Nucleus accumbens (tissue), 56 donors: ENCODE measurements around the gene MINK1.
"Not testable (repeated sequence)": the region's sequence is repeated elsewhere in the genome, so short reads cannot be mapped to it uniquely, and the experiment has no call there.

ENCODE experiments used
- DNase-seq, 56 donors: peaks; one replicate each; lab custom pipeline; 2025; lab: John Stamatoyannopoulos, UW

Gene MINK1

DNA sequence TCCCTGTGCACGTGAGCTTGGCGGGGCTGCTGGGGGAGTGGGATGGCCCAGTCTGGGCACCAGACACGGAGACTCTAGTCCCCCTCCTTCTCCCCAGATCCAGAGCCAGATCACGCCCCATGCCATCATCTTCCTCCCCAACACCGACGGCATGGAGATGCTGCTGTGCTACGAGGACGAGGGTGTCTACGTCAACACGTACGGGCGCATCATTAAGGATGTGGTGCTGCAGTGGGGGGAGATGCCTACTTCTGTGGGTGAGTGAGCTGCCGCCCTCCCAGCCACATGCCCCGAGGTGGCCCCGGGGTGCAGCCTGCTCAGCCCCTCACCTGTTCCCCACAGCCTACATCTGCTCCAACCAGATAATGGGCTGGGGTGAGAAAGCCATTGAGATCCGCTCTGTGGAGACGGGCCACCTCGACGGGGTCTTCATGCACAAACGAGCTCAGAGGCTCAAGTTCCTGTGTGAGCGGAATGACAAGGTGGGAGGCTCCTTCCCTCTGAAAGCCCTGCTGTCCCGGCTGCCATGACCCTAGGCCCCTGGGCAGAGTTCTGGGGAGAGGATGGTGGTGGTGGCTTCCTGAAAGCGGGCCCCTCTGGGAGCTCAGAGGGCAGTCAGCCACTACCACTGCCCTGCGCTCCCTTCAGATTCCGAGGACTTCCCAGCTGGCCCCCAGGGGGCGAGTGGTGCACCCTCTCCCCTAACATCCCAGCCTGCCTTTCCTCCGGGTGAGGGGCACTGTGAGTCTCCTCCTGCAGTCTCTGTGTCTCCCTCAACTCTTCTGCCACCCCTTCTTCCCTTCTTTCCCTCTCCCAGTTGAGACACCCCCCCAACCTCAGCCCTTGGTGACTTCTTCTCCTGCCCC lies 63.4 kb downstream of the MINK1 start:
- no peak for DNase-seq

DNA sequence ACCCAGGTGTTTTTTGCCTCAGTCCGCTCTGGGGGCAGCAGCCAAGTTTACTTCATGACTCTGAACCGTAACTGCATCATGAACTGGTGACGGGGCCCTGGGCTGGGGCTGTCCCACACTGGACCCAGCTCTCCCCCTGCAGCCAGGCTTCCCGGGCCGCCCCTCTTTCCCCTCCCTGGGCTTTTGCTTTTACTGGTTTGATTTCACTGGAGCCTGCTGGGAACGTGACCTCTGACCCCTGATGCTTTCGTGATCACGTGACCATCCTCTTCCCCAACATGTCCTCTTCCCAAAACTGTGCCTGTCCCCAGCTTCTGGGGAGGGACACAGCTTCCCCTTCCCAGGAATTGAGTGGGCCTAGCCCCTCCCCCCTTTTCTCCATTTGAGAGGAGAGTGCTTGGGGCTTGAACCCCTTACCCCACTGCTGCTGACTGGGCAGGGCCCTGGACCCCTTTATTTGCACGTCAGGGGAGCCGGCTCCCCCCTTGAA lies 64.1 kb downstream of the MINK1 start:
- DNase-seq, result no peak

DNA sequence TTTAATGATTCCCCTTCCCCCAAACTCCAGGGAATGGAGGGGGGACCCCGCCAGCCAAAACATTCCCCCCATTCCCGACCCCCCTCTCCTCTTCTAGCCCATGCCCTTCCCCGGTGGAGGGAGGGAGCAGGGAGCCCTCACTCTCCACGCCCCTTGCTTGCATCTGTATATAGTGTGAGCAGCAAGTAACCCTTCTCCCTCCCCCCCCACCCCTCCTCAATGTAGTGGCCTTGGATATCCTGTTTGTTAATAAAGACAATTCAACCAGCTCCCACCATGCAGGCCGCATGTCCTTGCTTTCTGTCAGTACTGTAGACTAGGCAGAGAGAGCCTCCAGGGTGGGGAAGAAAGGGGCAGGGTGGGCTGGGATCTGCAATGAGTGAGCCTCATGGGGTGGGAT lies 64.6 kb downstream of the MINK1 start:
- no peak for DNase-seq

DNA sequence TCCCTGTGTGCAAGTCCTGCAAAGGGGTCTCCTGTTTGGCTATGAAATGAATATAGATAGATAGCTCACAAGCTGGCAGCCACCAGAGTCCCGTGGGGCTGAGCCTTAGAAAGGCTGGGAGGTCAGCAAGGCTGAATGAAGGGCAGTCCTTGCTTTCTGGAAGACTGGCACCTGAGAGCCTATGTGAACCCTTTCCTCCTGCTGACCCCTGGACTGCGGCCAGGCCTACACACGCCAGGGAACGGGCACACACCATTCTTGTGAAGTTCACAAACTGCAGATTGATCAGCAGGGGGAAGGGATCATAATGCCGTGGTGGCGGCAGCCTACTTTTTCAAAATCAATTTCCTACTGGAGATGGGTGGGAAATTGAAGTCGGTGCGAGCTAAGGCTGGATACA lies 65.2 kb downstream of the MINK1 start:
- DNase-seq, result no peak

DNA sequence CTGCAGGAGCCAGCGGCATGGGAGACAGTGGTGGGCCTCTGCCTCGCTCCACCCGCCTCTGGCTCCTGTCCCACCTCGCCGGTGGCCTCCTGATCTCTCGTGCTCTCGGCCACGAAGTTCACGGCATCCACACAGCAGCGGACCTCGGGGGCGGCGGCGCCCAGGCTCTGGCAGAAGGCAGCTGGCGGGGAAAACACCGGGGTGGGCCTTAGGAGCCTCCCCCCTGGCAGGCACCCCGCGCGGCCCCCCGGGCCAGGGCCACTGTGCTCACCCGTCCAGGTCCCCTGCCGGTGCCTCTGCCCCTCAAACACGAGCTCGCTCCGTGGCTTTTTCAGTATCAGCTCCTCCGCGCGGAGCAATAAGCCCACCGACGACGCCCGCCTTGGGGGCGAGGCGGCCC lies 65.8 kb downstream of the MINK1 start:
- no peak for DNase-seq

DNA sequence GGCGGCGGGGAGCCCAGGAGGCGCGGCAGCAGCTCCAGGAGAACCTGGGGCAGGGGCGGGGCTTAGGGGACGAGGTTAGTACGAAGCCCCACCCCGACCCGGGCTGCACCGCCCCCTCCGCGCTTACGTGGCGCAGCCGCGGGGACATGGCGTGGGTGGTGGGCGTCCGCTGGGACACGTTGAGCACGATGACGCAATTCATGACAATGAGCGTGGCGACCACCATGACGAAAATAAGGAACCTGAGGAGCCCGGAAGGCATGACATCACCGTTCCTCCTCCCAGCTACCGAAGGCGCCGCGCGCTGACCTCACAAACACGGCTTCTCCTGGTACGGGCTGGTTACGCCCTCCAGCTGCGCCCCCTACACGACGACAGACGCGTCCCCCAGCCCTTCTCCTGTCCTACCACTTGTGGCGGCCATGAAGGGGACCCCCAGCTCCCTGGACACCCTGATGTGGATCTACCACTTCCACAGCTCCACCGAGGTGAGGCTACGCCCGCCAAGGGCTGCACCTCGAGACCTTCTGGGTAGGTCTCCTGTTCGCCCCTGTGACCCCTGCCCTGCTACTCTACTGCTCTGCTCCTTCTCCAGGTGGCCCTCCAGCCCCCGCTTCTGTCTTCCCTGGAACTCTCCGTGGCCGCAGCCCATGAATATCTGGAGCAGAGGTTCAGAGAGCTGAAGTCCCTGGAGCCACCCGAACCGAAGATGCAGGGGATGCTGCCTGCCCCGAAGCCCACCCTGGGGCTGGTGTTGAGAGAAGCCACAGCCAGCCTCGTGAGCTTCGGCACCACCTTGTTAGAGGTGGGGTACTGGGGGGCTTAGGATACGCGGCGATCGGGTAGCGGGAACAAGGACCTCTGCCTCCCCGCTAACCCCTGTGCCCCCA lies 66.4 kb downstream of the MINK1 start, which contains the start of gene C17orf107:
Gene C17orf107, plus strand, starts transcription at position 196 of the 890 bp plus-strand sequence. Its CDS starts 227 bp downstream, at position 423.
- peak in 41 of 56 donors; percentile 18 to 88 (median 59) for DNase-seq

DNA sequence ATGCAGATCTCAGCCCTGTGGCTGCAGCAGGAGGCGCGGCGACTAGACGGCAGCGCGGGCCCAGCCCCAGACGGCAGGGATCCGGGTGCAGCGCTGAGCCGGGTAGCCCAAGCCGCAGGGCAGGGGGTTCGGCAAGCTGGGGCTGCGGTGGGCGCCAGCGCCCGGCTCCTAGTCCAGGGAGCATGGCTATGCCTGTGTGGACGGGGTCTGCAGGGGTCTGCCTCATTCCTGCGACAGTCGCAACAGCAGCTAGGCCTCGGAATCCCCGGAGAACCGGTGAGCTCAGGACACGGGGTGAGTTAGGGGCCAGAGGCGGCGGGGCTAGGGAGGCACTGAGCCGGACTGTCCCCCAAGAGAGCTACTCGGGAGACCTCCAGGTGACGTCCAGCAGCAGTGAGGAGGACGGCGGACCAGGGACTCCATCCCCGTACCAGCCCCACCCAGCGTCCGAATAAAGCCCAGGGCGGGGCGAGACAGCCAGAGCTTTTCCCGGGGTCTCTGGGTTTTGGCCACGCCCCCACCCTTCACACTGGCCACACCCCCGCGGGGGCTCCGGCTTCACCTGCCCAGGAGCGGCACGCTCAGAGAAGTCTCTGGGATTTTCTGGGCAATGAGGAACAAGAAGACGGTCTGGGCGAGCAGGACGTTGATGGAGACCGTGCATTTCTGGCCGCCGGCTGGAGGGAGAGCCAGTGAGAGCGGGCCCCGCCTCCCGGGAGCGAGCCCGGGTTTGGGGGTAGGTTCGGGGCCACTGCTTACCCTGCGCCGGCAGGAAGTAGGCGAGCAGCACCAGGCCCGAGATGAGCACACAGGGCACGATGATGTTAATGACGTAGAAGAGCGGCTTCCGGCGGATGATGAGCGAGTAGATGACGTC lies 67.3 kb downstream of the MINK1 start:
- peak in 1 of 56 donors; percentile 17 for DNase-seq

DNA sequence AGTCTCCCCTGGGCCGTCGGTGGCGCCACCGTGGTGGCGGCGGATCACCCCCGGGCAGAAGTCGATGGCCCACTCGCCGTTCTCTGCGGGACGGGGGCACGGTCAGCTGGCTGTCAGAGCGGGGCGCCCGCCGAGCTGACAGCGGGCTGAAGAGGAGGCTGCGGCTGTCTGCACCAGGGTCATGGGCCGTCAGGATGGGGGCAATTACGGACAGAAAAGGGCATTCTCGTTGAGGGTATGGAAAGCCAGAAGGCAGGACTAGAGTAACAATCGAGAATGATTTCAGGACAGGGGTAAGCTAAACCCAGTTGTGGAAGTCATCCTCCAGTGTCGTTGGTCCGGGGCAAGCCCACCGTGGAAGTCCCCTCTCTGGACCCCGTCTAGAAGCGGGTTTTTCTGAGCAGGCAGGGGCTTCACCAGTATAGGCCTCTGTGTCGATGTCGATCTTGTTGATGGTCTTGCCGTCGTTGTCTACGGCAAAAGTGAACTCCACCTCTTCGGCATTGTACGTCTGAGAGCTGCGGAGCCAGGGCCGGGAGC lies 68.0 kb downstream of the MINK1 start:
- no peak for DNase-seq

DNA sequence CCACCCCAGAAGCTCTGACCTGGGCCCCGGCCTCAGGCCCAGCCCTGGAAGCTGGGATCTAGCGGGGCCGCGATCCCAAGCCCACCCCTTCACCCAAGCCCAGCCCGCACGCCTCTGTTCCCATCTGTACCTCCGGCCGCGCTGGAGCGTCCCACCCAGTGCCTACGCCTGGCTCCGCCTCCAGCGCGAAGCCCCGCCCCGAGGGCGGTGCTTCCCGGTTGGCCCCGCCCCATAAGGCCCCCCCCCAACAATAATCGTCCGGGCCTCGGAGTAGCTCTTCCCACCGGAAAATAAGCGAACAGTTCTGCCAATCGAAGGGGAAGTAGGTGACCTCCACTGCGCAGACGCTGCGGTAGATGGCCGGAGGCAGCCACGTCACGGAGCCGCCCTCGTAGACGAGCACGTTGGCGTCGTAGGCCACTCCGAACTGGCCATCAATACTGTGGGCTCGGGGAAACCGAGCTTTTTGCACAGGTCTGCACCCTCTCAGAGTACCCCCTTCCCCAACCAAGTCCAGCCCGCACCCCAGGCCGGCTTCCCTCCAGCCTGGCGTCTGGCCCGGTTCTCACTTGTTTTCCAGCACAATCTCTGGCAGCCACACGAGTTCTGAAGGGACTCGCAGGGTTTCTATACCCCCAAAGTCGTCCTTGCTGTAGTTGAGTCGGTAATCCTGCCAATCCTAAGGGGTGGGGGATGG lies 68.7 kb downstream of the MINK1 start:
- DNase-seq, result peak in 30 of 56 donors; percentile 7 to 76 (median 43)

DNA sequence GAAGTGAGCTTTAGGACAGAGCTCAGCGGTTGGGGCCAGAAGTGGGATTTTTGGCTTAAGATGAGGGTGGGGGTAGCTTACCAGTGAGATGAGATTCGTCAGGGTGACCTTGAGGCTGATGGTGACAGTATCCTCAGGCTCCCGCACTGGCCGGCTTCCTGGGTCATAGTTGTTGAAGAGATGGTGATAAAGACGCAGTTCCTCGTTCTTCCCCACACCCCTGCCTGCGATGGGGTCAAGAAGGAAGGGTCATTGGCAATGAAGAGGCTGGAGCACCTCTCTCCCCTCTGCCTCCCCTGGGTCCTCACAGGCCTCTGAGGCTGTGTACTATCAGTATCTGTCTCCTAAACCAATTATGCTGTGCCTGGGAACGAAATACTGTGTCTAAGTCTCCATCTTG lies 69.4 kb downstream of the MINK1 start:
- DNase-seq, result no peak

DNA sequence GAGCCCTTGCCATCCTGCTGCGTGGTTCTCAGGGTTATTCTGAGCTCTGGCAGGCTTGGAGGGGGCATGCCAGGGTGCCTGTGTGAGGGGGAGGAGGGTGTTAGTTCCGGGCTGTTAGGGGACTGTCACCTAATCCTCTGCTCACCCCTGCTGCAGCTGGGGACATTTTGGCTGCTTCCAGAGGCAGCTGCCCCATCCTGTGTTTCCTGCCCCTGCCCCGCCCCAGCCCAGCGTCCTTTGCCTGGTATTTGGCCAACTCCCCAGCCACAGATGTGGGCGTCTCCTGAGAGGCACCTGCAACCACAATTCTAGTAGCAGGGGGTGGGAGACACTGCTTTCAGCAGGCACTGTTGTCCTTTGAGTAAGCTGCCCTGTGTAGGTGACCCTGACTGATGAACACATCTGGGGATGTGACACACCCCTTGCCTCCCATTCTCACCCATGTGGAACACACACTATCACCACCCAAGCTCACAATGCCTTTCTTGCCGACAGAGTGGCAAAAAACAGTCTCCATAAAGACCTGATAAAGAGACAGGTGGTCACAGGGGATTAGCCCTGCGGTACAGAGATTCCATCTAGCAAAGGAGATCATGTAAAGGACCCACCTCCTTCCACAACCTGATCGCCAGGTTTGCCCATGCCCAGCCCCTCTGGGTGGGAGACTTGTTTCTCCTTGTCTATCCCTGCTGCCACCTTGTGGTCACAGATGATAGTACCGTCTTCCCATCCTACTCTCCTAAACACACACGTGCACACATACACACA lies 70.1 kb downstream of the MINK1 start, which contains the start of gene CHRNE:
Gene CHRNE, minus strand, starts transcription at position 48 of the 768 bp plus-strand sequence. Its CDS starts 35 bp downstream, at position 13.
- peak in 46 of 56 donors; percentile 10 to 87 (median 48) for DNase-seq

DNA sequence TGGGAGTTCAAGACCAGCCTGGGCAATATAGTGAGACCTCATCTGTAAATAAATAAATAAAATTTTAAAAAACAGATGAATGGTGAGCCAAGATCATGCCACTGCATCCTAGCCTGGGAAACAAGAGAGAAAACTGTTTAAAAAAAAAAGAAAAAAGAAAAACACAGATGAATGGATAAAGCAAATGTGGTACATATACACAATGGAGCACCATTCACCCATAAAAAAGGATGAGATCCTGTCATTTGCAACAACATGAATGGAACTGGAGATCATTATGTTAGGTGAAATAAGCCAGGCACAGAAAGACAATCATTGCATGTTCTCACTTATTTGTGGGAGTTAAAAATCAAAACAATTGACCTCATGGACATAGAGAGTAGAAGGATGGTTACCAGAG lies 73.5 kb downstream of the MINK1 start:
- DNase-seq, result not testable (repeated sequence)

DNA sequence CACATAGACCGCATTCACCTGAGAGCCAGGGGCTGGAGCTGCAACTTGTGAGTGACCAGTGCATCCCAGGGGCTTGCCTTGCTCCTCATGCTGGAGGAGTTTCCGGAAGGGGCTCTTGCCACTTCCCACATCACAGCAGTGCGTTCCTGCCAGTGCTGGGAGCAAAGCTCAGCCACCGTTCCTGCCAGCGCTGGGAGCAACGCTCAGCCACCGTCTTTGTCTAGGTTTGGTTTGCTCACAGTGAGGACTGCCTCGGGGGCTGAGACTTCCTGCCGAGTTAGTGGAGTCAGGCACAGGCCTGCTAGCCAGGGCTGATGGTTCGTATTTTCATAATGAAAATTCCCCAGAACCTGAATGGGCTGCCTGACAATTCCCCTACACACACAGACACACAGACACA lies 75.2 kb downstream of the MINK1 start:
- DNase-seq, result peak in 2 of 56 donors; percentile 7 to 16

DNA sequence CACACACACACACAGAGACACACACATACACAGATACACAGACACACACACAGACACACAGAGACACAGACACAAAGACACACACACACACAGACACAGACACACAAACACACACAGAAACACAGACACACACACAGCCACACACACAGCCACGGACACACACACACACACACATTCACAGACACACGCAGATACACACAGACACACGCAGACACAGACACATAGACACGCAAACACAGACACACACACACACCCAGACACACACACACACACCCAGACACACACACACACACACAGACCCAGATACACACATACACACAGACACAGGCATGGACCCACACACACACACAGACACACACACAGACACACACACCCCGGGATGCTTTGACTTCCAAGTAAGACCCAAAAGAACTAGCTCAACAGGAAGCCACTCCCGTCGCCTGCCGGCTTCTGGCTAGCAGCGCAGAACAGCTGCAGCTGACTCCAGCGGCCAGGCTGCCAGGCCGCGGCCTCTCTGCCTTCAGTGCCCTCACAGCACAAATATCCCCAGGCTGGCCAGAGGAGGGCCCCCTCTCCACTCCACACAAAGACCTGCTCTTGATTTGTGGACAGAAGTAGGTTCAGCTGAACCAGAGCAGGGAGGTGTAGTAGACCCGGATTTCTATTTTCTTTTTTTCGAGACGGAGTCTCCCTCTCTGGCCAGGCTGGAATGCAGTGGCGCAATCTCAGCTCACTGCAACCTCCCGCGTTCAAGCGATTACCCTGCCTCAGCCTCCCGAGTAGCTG lies 75.8 kb downstream of the MINK1 start:
- DNase-seq, result peak in 51 of 56 donors; percentile 18 to 87 (median 70)

DNA sequence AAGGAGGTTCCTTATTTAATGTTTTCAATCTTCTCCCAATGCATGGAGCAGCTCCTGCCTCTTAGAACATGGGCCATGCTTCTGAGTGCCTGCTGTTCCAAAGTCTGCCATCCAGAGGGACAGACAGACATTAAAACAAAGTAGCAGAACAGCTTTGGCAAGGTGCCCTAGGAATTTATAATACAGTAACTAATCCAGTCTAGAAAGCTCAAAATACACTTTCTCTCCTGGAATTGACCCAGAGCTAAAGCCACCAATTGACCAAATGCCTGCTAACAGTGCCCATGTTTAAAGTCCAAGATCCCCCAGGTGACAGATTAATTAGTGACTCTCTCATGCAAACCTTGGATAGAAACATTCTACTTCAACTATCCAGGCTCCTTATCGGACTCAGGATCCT lies 80.9 kb downstream of the MINK1 start:
- DNase-seq, result no peak

DNA sequence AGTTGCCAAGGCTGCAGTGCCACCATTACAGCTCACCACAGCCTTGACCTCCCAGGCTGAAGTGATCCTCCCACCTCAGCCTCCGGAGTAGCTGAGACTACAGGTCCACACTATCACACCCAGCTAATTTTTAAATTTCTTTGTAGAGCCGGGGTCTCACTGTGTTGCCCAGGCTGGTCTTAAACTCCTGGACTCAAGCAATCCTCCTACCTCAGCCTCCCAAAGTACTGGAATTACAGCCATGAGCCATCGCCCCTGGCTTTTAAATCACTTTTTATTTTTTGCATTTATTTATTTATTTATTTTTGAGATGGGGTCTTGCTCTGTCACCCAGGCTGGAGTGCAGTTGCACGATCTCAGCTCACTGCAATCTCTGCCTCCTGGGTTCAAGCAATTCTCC lies 81.4 kb downstream of the MINK1 start:
- not testable (repeated sequence) for DNase-seq

DNA sequence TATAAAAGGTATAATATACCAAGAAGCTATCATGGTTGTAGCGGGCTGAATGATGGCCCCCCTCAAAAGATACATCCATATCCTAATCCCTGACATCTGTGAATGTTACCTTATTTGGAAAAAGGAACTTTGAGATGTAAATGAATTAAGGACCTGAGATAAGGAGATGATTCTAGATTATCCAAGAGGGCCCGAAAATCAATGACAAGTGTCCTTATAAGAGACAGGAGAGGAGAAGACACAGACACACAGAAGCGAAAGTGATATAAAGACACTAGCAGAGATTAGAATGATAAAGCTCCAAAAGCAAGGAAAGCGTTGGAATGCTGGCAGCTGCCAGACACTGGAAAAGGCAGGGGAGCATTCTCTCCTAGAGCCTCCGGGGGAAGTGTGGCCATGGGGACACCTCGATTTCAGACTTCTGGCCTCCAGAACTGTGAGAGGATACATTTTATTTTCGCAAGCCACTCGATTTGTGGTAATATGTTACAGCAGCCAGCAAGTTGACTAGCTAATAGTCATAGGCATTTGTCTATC lies 86.4 kb downstream of the MINK1 start:
- DNase-seq, result no peak
